ENCODE data around the gene FADD. TPM values are rescaled to one million over a fixed set of nuclear protein-coding genes. Genes with fewer than 3 reads are reported as not detected.
A peak's percentile ranks its signal among the peaks of the same experiment; 100 is the strongest.

The FADD gene
- 12.1 TPM for total RNA-seq
- 10 to 100 TPM; 10.4 to 12.8 (median 12.4) TPM for polyA plus RNA-seq (ENCODE audit: insufficient read depth in 1 of 8, insufficient read length in 8 of 8, low replicate concordance in 1 of 8)
- long read RNA-seq, donor 1, transcript FADD-201 (2 exons, 1,841 nt) = major isoform, 5 of 5 reads
- long read RNA-seq, donor 1, partial matches to known transcripts = 0 of 5 reads
- long read RNA-seq, donor 1, other reads (novel, unspliced or antisense) = 0 of 5 reads
- long read RNA-seq, donor 2, partial matches to known transcripts = 0 of 3 reads
- long read RNA-seq, donor 2, other reads (novel, unspliced or antisense) = 0 of 3 reads
- long read RNA-seq, donor 3, transcript FADD-201 (2 exons, 1,841 nt) = major isoform, 14 of 14 reads
- long read RNA-seq, donor 3, partial matches to known transcripts = 0 of 14 reads
- long read RNA-seq, donor 3, other reads (novel, unspliced or antisense) = 0 of 14 reads
- long read RNA-seq, donor 4, transcript FADD-201 (2 exons, 1,841 nt) = major isoform, 12 of 12 reads
- long read RNA-seq, donor 4, partial matches to known transcripts = 0 of 12 reads
- long read RNA-seq, donor 4, other reads (novel, unspliced or antisense) = 0 of 12 reads
- long read RNA-seq, donor 5, transcript FADD-201 (2 exons, 1,841 nt) = major isoform, 16 of 16 reads
- long read RNA-seq, donor 5, partial matches to known transcripts = 0 of 16 reads
- long read RNA-seq, donor 5, other reads (novel, unspliced or antisense) = 0 of 16 reads
- long read RNA-seq, donor 6, transcript FADD-201 (2 exons, 1,841 nt) = major isoform, 22 of 22 reads
- long read RNA-seq, donor 6, partial matches to known transcripts = 0 of 22 reads
- long read RNA-seq, donor 6, other reads (novel, unspliced or antisense) = 0 of 22 reads
- long read RNA-seq, donor 7, transcript FADD-201 (2 exons, 1,841 nt) = major isoform, 14 of 14 reads
- long read RNA-seq, donor 7, partial matches to known transcripts = 0 of 14 reads
- long read RNA-seq, donor 7, other reads (novel, unspliced or antisense) = 0 of 14 reads
- long read RNA-seq, donor 8, transcript FADD-201 (2 exons, 1,841 nt) = major isoform, 8 of 8 reads
- long read RNA-seq, donor 8, partial matches to known transcripts = 0 of 8 reads
- long read RNA-seq, donor 8, other reads (novel, unspliced or antisense) = 0 of 8 reads
- long read RNA-seq, donor 9, transcript FADD-201 (2 exons, 1,841 nt) = major isoform, 6 of 6 reads
- long read RNA-seq, donor 9, partial matches to known transcripts = 0 of 6 reads
- long read RNA-seq, donor 9, other reads (novel, unspliced or antisense) = 0 of 6 reads
- long read RNA-seq, donor 10, transcript FADD-201 (2 exons, 1,841 nt) = major isoform, 16 of 16 reads
- long read RNA-seq, donor 10, partial matches to known transcripts = 0 of 16 reads
- long read RNA-seq, donor 10, other reads (novel, unspliced or antisense) = 0 of 16 reads
- long read RNA-seq, donor 11, transcript FADD-201 (2 exons, 1,841 nt) = major isoform, 8 of 8 reads
- long read RNA-seq, donor 11, partial matches to known transcripts = 0 of 8 reads
- long read RNA-seq, donor 11, other reads (novel, unspliced or antisense) = 0 of 8 reads

GRCh38 chr11:70202920-70203750 is at the start of gene FADD:
TSS of gene FADD (plus strand) at chr11:70203296. CDS start at chr11:70203460, 164 bp downstream.
- Histone ChIP-seq H3K27ac (ENCODE audit: low read length) (peak within 1 kb of the TSS; percentile 67), H3K36me3 (ENCODE audit: control insufficient read depth, insufficient read depth, low read length) (peaks cover 28% of the 10 kb centered on the region), H3K4me3 (ENCODE audit: low read length) (peak within 1 kb of the TSS; percentile 87), H3K4me1 (ENCODE audit: control insufficient read depth, insufficient read depth, low read length) (peaks cover 16% of the 10 kb centered on the region), H3K27me3 (ENCODE audit: control insufficient read depth, insufficient read depth, low read length) (peaks cover 6% of the 10 kb centered on the region), H3K9me3 (replicated peaks; ENCODE audit: control insufficient read depth, low read depth, low read length) (no peaks in the 10 kb centered on the region)
- peak; percentile 97 for DNase-seq
- under 1% methylated on average over 81 of the region's 91 CpGs for WGBS (ENCODE audit: insufficient coverage)

GRCh38 chr11:70155386-70155785 is 47.7 kb upstream of the FADD start:
- H3K27me3 ChIP-seq (ENCODE audit: control insufficient read depth, insufficient read depth, low read length) = peaks cover 2% of the 10 kb centered on the region
- no peak overlapping the region for H3K27ac ChIP-seq (ENCODE audit: low read length)
- no peak overlapping the region for H3K4me3 ChIP-seq (ENCODE audit: low read length)
- H3K36me3 ChIP-seq (ENCODE audit: control insufficient read depth, insufficient read depth, low read length) = no peaks in the 10 kb centered on the region
- no peak for DNase-seq
- peaks cover 15% of the 10 kb centered on the region for H3K4me1 ChIP-seq (ENCODE audit: control insufficient read depth, insufficient read depth, low read length)
- 77% methylated on average over 14 of the region's 14 CpGs for WGBS (ENCODE audit: insufficient coverage)
- peaks cover 2% of the 10 kb centered on the region for H3K9me3 ChIP-seq (replicated peaks; ENCODE audit: control insufficient read depth, low read depth, low read length)

- no peaks in the 10 kb centered on the region for H3K36me3 ChIP-seq (ENCODE audit: control insufficient read depth, insufficient read depth, low read length)
- no peak for DNase-seq
- peaks cover 19% of the 10 kb centered on the region for H3K4me1 ChIP-seq (ENCODE audit: control insufficient read depth, insufficient read depth, low read length)
- peaks cover 2% of the 10 kb centered on the region for H3K27me3 ChIP-seq (ENCODE audit: control insufficient read depth, insufficient read depth, low read length)
- H3K4me3 ChIP-seq (ENCODE audit: low read length) = no peak overlapping the region
- peaks cover 2% of the 10 kb centered on the region for H3K9me3 ChIP-seq (replicated peaks; ENCODE audit: control insufficient read depth, low read depth, low read length)
- 83% methylated on average over 10 of the region's 18 CpGs for WGBS (ENCODE audit: insufficient coverage)
- no peak overlapping the region for H3K27ac ChIP-seq (ENCODE audit: low read length)
Observed at GRCh38 chr11:70156291-70157037, 46.6 kb upstream of the FADD start.

GRCh38 chr11:70158201-70158600 is 44.9 kb upstream of the FADD start:
- Histone ChIP-seq H3K27me3 (ENCODE audit: control insufficient read depth, insufficient read depth, low read length) (peaks cover 2% of the 10 kb centered on the region), H3K4me1 (ENCODE audit: control insufficient read depth, insufficient read depth, low read length) (peaks cover 28% of the 10 kb centered on the region), H3K36me3 (ENCODE audit: control insufficient read depth, insufficient read depth, low read length) (no peaks in the 10 kb centered on the region), H3K4me3 (ENCODE audit: low read length) (no peak overlapping the region), H3K9me3 (replicated peaks; ENCODE audit: control insufficient read depth, low read depth, low read length) (peaks cover 2% of the 10 kb centered on the region), H3K27ac (ENCODE audit: low read length) (no peak overlapping the region)
- 20% methylated on average over 8 of the region's 8 CpGs for WGBS (ENCODE audit: insufficient coverage)
- peak; percentile 39 for DNase-seq

GRCh38 chr11:70158757-70159389 is 44.2 kb upstream of the FADD start:
- Histone ChIP-seq H3K4me3 (ENCODE audit: low read length) (no peak overlapping the region), H3K4me1 (ENCODE audit: control insufficient read depth, insufficient read depth, low read length) (peaks cover 28% of the 10 kb centered on the region), H3K27ac (ENCODE audit: low read length) (no peak overlapping the region), H3K36me3 (ENCODE audit: control insufficient read depth, insufficient read depth, low read length) (no peaks in the 10 kb centered on the region), H3K27me3 (ENCODE audit: control insufficient read depth, insufficient read depth, low read length) (peaks cover 2% of the 10 kb centered on the region), H3K9me3 (replicated peaks; ENCODE audit: control insufficient read depth, low read depth, low read length) (peaks cover 2% of the 10 kb centered on the region)
- WGBS (ENCODE audit: insufficient coverage) = 97% methylated on average over 6 of the region's 14 CpGs
- DNase-seq = no peak

- H3K27me3 ChIP-seq (ENCODE audit: control insufficient read depth, insufficient read depth, low read length) = peaks cover 2% of the 10 kb centered on the region
- WGBS (ENCODE audit: insufficient coverage) = 73% methylated on average over 22 of the region's 24 CpGs
- H3K36me3 ChIP-seq (ENCODE audit: control insufficient read depth, insufficient read depth, low read length) = no peaks in the 10 kb centered on the region
- H3K9me3 ChIP-seq (replicated peaks; ENCODE audit: control insufficient read depth, low read depth, low read length) = peaks cover 2% of the 10 kb centered on the region
- peaks cover 28% of the 10 kb centered on the region for H3K4me1 ChIP-seq (ENCODE audit: control insufficient read depth, insufficient read depth, low read length)
- H3K27ac ChIP-seq (ENCODE audit: low read length) = no peak overlapping the region
- no peak overlapping the region for H3K4me3 ChIP-seq (ENCODE audit: low read length)
- DNase-seq = peak; percentile 22
Observed at GRCh38 chr11:70159627-70160570, 43.2 kb upstream of the FADD start.

- Histone ChIP-seq H3K27me3 (ENCODE audit: control insufficient read depth, insufficient read depth, low read length) (peaks cover 2% of the 10 kb centered on the region), H3K27ac (ENCODE audit: low read length) (no peak overlapping the region), H3K4me1 (ENCODE audit: control insufficient read depth, insufficient read depth, low read length) (peaks cover 28% of the 10 kb centered on the region), H3K9me3 (replicated peaks; ENCODE audit: control insufficient read depth, low read depth, low read length) (peaks cover 2% of the 10 kb centered on the region), H3K4me3 (ENCODE audit: low read length) (no peak overlapping the region), H3K36me3 (ENCODE audit: control insufficient read depth, insufficient read depth, low read length) (no peaks in the 10 kb centered on the region)
- 91% methylated on average over 17 of the region's 17 CpGs for WGBS (ENCODE audit: insufficient coverage)
- DNase-seq = no peak
Observed at GRCh38 chr11:70161043-70161625, 42.0 kb upstream of the FADD start.

Measured in muscle of leg (tissue), 16 donors.